HEK293T (cell line): ENCODE data around the gene MT1H.

Source experiments
- CTCF ChIA-PET: fragments of 350-600 bp; formaldehyde crosslinking; extraction: SDS; loops from one replicate; lab custom pipeline; 2021; ENCODE audit warnings: antibody characterized with exemption, inconsistent platforms; lab: Yijun Ruan, JAX
- POLR2A ChIA-PET: fragments of 350-600 bp; formaldehyde crosslinking; extraction: SDS; loops from one replicate; lab custom pipeline; 2020; ENCODE audit warnings: antibody characterized with exemption, inconsistent platforms; lab: Yijun Ruan, JAX
- DNase-seq: peaks from one replicate; pipeline ENCODE4 v3.0.0; 2012; ENCODE audit warnings: mixed read lengths; ENCODE audit errors: extremely low spot score
- ARNT ChIP-seq: fragments of 450-650 bp; IDR thresholded peaks from 2 replicates; pipeline ENCODE4 v1.6.1; 2017; ENCODE audit warnings: mild to moderate bottlenecking
- BHLHE40 ChIP-seq: fragments of 450-650 bp; IDR thresholded peaks from 2 replicates; pipeline ENCODE4 v1.6.1; 2016; ENCODE audit warnings: mild to moderate bottlenecking, moderate library complexity, borderline replicate concordance
- CTBP1 ChIP-seq: fragments of 450-650 bp; IDR thresholded peaks from 2 replicates; pipeline ENCODE4 v1.6.1; 2016; ENCODE audit warnings: borderline replicate concordance
- ELF4 ChIP-seq: fragments of 450-650 bp; IDR thresholded peaks from 2 replicates; pipeline ENCODE4 v1.6.1; 2017; ENCODE audit warnings: antibody characterized with exemption
- FOXA1 ChIP-seq: fragments of 450-650 bp; IDR thresholded peaks from 2 replicates; pipeline ENCODE4 v1.6.1; 2016; ENCODE audit warnings: mild to moderate bottlenecking
- FOXK2 ChIP-seq: fragments of 450-650 bp; IDR thresholded peaks from 2 replicates; pipeline ENCODE4 v1.6.1; 2016; ENCODE audit warnings: mild to moderate bottlenecking
- FOXM1 ChIP-seq: fragments of 450-650 bp; IDR thresholded peaks from 2 replicates; pipeline ENCODE4 v1.6.1; 2017; ENCODE audit warnings: mild to moderate bottlenecking, borderline replicate concordance
- HDGF ChIP-seq: fragments of 450-650 bp; IDR thresholded peaks from 2 replicates; pipeline ENCODE4 v1.6.1; 2017; ENCODE audit warnings: antibody characterized with exemption, borderline replicate concordance
- L3MBTL2 ChIP-seq: fragments of 450-650 bp; conservative IDR thresholded peaks from 2 replicates; pipeline ENCODE4 v1.6.1; 2016; ENCODE audit warnings: mild to moderate bottlenecking
- LEF1 ChIP-seq: fragments of 450-650 bp; IDR thresholded peaks from 2 replicates; pipeline ENCODE4 v1.6.1; 2017; ENCODE audit warnings: mild to moderate bottlenecking, borderline replicate concordance
- NFRKB ChIP-seq: fragments of 450-650 bp; IDR thresholded peaks from 2 replicates; pipeline ENCODE4 v1.6.1; 2016; ENCODE audit warnings: mild to moderate bottlenecking, moderate library complexity
- PKNOX1 ChIP-seq: fragments of 450-650 bp; IDR thresholded peaks from 2 replicates; pipeline ENCODE4 v1.6.1; 2016
- SP1 ChIP-seq: fragments of 450-650 bp; IDR thresholded peaks from 2 replicates; pipeline ENCODE4 v1.6.1; 2017
- SUZ12 ChIP-seq: fragments of 450-650 bp; IDR thresholded peaks from 2 replicates; pipeline ENCODE4 v1.6.1; 2016; ENCODE audit warnings: mild to moderate bottlenecking
- TARDBP ChIP-seq: fragments of 450-650 bp; IDR thresholded peaks from 2 replicates; pipeline ENCODE4 v1.6.1; 2016
- ZNF384 ChIP-seq: fragments of 450-650 bp; IDR thresholded peaks from 2 replicates; pipeline ENCODE4 v1.6.1; 2016

Gene MT1H

GRCh38 chr16:56689171-56689570, 19.6 kb downstream of the MT1H start:
- POLR2A ChIA-PET = no interaction called here
- DNase-seq = no peak
- TF ChIP-seq HDGF (no peak), SUZ12 (no peak), FOXM1 (no peak), CTBP1 (no peak), BHLHE40 (no peak), ZNF384 (no peak), FOXA1 (no peak), TARDBP (no peak), SP1 (no peak), FOXK2 (no peak), LEF1 (no peak), ARNT (no peak)
- CTCF ChIA-PET = no interaction called here

- POLR2A ChIA-PET = no interaction called here
- no peak for DNase-seq
- TF ChIP-seq L3MBTL2 = no peak
- CTCF ChIA-PET = no interaction called here
These were observed 21.0 kb downstream of the MT1H start for GRCh38 chr16:56690420-56691122.

GRCh38 chr16:56691885-56692284, 22.3 kb downstream of the MT1H start:
- CTCF ChIA-PET = no interaction called here
- TF ChIP-seq CTBP1 (no peak), TARDBP (no peak), SP1 (no peak)
- POLR2A ChIA-PET = no interaction called here
- DNase-seq = no peak

GRCh38 chr16:56695246-56695645, 25.6 kb downstream of the MT1H start:
- POLR2A ChIA-PET = no interaction called here
- TF ChIP-seq HDGF = no peak
- CTCF ChIA-PET = no interaction called here
- no peak for DNase-seq

- ChIA-PET CTCF (no interaction called here), POLR2A (no interaction called here)
- DNase-seq = no peak
- TF ChIP-seq ZNF384 (no peak), FOXM1 (no peak), LEF1 (no peak), ARNT (no peak), NFRKB (no peak), L3MBTL2 (no peak), FOXA1 (no peak), CTBP1 (no peak), SP1 (no peak), ELF4 (no peak)
These were observed 28.0 kb downstream of the MT1H start for GRCh38 chr16:56697456-56698155.

GRCh38 chr16:56700195-56700594, 30.6 kb downstream of the MT1H start:
- ChIA-PET POLR2A (interaction anchor here (1.0 kb wide), 1 partner anchor 96 kb away, joined by 3 read pairs; no protein-coding TSS in a partner anchor), CTCF (interaction anchor here (2.9 kb wide), 1 partner anchor 99 kb away, joined by 15 read pairs; no protein-coding TSS in a partner anchor)
- DNase-seq = no peak
- no peak for TF ChIP-seq ELF4
- no peak for TF ChIP-seq BHLHE40
- TF ChIP-seq FOXM1 = no peak
- no peak for TF ChIP-seq TARDBP
- TF ChIP-seq NFRKB = no peak
- TF ChIP-seq FOXK2 = no peak
- no peak for TF ChIP-seq L3MBTL2
- TF ChIP-seq SP1 = no peak
- no peak for TF ChIP-seq ARNT
- TF ChIP-seq CTBP1 = no peak
- no peak for TF ChIP-seq ZNF384
- no peak for TF ChIP-seq SUZ12
- no peak for TF ChIP-seq HDGF
- TF ChIP-seq FOXA1 = no peak
- TF ChIP-seq LEF1 = no peak
- no peak for TF ChIP-seq PKNOX1

- ChIA-PET POLR2A (interaction anchor here (1.0 kb wide), 1 partner anchor 96 kb away, joined by 3 read pairs; no protein-coding TSS in a partner anchor), CTCF (interaction anchor here (1.2 to 2.9 kb wide), 3 partner anchors 27 to 168 kb away, joined by 3 to 15 read pairs (median 10); no protein-coding TSS in a partner anchor)
- DNase-seq = no peak
- TF ChIP-seq FOXA1 = no peak
- TF ChIP-seq BHLHE40 = no peak
- no peak for TF ChIP-seq LEF1
- TF ChIP-seq ARNT = no peak
- no peak for TF ChIP-seq FOXM1
- no peak for TF ChIP-seq SUZ12
- TF ChIP-seq ELF4 = no peak
- no peak for TF ChIP-seq PKNOX1
- TF ChIP-seq HDGF = no peak
- no peak for TF ChIP-seq SP1
- TF ChIP-seq ZNF384 = no peak
- no peak for TF ChIP-seq CTBP1
- no peak for TF ChIP-seq TARDBP
- TF ChIP-seq NFRKB = no peak
- no peak for TF ChIP-seq FOXK2
- no peak for TF ChIP-seq L3MBTL2
These were observed 31.0 kb downstream of the MT1H start for GRCh38 chr16:56700631-56701030.
